Calu3 (cell line): Measurements from ENCODE around the gene TMEM26. TPM values are rescaled to one million over a fixed set of nuclear protein-coding genes. Genes with fewer than 3 reads are reported as not detected.

ENCODE experiments used
- BruUV-seq: library from RNA; stranded (reverse); fragments of 400-500 nt; replicated peaks from 2 replicates; lab custom pipeline; 2021; lab: Mats Ljungman, UMichigan
- CTCF ChIA-PET: fragments of 300-600 bp; sonication (Branson Sonifier 250); formaldehyde crosslinking; loops from one replicate; lab custom pipeline; 2022; ENCODE audit warnings: antibody characterized with exemption; lab: Charles Lee
- DNase-seq: peaks from one replicate; pipeline ENCODE4 v3.0.0; 2022
- H3K27ac Mint-ChIP-seq: one replicate; pipeline ENCODE4 v1.8.0; 2022; ENCODE audit warnings: mixed read lengths; ENCODE audit not compliant: unreplicated experiment
- H3K27me3 Mint-ChIP-seq: one replicate; pipeline ENCODE4 v1.8.0; 2022; ENCODE audit warnings: mixed read lengths; ENCODE audit not compliant: unreplicated experiment
- H3K36me3 Mint-ChIP-seq: one replicate; pipeline ENCODE4 v1.8.0; 2022; ENCODE audit warnings: mild to moderate bottlenecking, moderate library complexity, mixed read lengths; ENCODE audit not compliant: insufficient read depth, unreplicated experiment
- H3K4me1 Mint-ChIP-seq: one replicate; pipeline ENCODE4 v1.8.0; 2022; ENCODE audit warnings: mild to moderate bottlenecking, low read depth, mixed read lengths; ENCODE audit not compliant: unreplicated experiment
- H3K4me3 Mint-ChIP-seq: one replicate; pipeline ENCODE4 v1.8.0; 2022; ENCODE audit warnings: mild to moderate bottlenecking, low read depth, moderate library complexity, mixed read lengths; ENCODE audit not compliant: unreplicated experiment
- H3K9me3 Mint-ChIP-seq: one replicate; pipeline ENCODE4 v1.8.0; 2022; ENCODE audit warnings: low read depth, mixed read lengths; ENCODE audit not compliant: unreplicated experiment
- intact Hi-C: fragments of 100-400 bp; cut with micrococcal nuclease; formaldehyde crosslinking; loops from one replicate; pipeline ENCODE4 v1.10.0; 2022; ENCODE audit not compliant: unreplicated experiment
- total RNA-seq: library from RNA; stranded (reverse); gene quantifications from 2 replicates; pipeline ENCODE4 v1.2.3, GENCODE V29; 2022
- TF ChIP-seq, protein P1 (sequence below): fragments of 200-600 bp; IDR thresholded peaks from one replicate; pipeline ENCODE4 v1.8.0; 2022; ENCODE audit warnings: antibody characterized with exemption; ENCODE audit not compliant: unreplicated experiment

TMEM26 gene
- total RNA-seq, 1 experiment from 2014 or later, result not detected

DNA sequence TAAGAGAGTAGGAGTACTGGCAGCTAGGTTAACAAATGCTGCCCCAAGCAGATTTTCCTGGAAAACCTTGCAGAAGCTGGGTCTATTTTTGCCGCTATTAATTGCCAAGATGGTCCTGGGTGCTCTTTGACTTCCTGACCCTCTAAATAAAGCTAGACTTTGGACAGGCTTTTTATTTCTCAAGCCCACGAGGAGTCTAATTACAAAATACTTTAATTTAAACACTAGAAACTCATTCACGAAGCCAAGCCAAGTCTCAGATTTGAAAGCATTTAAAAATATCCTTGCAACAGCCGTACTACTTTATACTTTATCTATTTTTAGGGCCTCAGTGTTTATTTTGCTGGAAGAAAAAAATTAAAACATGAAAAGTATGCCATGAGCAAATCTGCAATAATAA, 45.1 kb downstream of the TMEM26 start:
- Mint-ChIP-seq H3K36me3 (no peaks in the 10 kb centered on the region), H3K4me1 (no peaks in the 10 kb centered on the region), H3K27ac (no peak overlapping the region), H3K27me3 (no peaks in the 10 kb centered on the region), H3K4me3 (no peak overlapping the region), H3K9me3 (no peaks in the 10 kb centered on the region)
- BruUV-seq, result no TSS peak
- CTCF ChIA-PET, result no interaction called here
- TF ChIP-seq, protein P1, sequence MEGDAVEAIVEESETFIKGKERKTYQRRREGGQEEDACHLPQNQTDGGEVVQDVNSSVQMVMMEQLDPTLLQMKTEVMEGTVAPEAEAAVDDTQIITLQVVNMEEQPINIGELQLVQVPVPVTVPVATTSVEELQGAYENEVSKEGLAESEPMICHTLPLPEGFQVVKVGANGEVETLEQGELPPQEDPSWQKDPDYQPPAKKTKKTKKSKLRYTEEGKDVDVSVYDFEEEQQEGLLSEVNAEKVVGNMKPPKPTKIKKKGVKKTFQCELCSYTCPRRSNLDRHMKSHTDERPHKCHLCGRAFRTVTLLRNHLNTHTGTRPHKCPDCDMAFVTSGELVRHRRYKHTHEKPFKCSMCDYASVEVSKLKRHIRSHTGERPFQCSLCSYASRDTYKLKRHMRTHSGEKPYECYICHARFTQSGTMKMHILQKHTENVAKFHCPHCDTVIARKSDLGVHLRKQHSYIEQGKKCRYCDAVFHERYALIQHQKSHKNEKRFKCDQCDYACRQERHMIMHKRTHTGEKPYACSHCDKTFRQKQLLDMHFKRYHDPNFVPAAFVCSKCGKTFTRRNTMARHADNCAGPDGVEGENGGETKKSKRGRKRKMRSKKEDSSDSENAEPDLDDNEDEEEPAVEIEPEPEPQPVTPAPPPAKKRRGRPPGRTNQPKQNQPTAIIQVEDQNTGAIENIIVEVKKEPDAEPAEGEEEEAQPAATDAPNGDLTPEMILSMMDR, result no peak
- intact Hi-C loops, result no loop called here
- DNase-seq, result no peak

DNA sequence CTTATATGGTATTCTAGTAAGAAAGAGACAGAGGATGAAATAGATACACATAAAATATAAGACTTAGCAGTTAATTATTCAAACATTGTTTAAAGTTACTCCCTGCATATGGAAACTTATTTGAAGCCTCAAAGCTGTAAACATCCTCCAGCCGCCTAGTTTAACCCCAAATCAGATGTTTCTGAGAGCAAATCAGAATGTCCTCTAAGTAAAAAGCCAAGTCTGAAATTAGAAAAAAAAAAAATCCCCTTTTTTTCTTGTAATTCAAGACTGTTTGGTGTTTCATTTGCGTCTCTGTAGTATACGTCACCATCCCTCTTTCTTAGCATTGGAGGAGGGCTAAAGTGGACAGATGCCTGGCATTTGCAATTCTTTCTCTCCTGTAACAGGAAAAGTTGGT, 46.4 kb downstream of the TMEM26 start:
- H3K27ac Mint-ChIP-seq, result no peak overlapping the region
- no peak overlapping the region for H3K4me3 Mint-ChIP-seq
- CTCF ChIA-PET, result no interaction called here

DNA sequence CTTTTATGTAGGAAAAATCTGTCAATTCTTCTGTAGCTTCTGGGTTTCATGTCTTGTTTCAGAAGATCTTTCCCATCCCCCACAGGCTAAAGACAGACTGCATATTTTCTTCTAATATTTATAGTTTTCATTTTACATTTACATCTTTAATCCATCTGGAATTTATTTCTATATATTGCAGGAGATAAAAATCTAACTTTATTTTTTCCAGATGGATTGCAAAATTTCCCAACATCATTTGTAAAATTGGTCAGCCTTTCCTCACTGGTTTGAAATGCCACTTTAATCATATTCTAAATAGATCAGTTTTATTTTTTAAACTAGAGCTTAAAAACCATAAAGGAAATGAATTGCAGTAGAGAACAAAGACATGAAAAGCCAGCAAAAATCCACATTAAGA, 46.9 kb downstream of the TMEM26 start:
- H3K4me1 Mint-ChIP-seq, result no peaks in the 10 kb centered on the region
- no peak for DNase-seq
- CTCF ChIA-PET, result no interaction called here
- no peaks in the 10 kb centered on the region for H3K27me3 Mint-ChIP-seq
- TF ChIP-seq, protein P1, result no peak
- H3K36me3 Mint-ChIP-seq, result no peaks in the 10 kb centered on the region
- intact Hi-C loops, result no loop called here
- no peak overlapping the region for H3K27ac Mint-ChIP-seq
- no TSS peak for BruUV-seq
- H3K9me3 Mint-ChIP-seq, result no peaks in the 10 kb centered on the region
- H3K4me3 Mint-ChIP-seq, result no peak overlapping the region

More for the DNA sequence above, 46.4 kb downstream of the TMEM26 start:
- H3K27me3 Mint-ChIP-seq, result no peaks in the 10 kb centered on the region
- no peaks in the 10 kb centered on the region for H3K4me1 Mint-ChIP-seq
- TF ChIP-seq, protein P1, result no peak
- H3K9me3 Mint-ChIP-seq, result no peaks in the 10 kb centered on the region
- no peak for DNase-seq
- H3K36me3 Mint-ChIP-seq, result no peaks in the 10 kb centered on the region
- intact Hi-C loops, result no loop called here
- no TSS peak for BruUV-seq

DNA sequence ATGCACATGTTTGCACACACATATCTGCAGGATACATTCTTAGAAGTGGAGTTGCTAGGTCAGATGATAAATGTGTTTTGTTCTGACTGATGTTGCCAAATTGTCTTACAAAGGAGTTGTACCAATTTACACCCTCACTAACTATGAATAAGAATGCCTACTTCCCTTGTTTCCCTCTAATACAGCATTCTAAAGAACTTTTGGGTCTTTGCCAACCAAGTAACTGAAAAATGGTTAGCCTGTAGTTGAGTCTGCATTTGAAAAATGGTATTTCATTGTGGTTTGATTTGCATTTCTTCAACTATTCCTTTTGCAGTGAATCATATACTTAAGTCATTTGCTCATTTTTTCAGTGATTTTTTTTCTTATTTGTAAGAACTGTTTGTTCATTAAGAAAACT, 48.4 kb downstream of the TMEM26 start:
- CTCF ChIA-PET, result no interaction called here
- TF ChIP-seq, protein P1, result no peak
- intact Hi-C loops, result no loop called here
- DNase-seq, result no peak
- no peak overlapping the region for H3K4me3 Mint-ChIP-seq
- no peaks in the 10 kb centered on the region for H3K4me1 Mint-ChIP-seq
- no peak overlapping the region for H3K27ac Mint-ChIP-seq
- H3K9me3 Mint-ChIP-seq, result no peaks in the 10 kb centered on the region
- no peaks in the 10 kb centered on the region for H3K36me3 Mint-ChIP-seq
- BruUV-seq, result no TSS peak
- H3K27me3 Mint-ChIP-seq, result no peaks in the 10 kb centered on the region
